PFSK-1 (cell line): Measurements from ENCODE around the gene LRRFIP2.

ENCODE experiments used
- FOXP2 ChIP-seq: optimal IDR thresholded peaks from 2 replicates; pipeline ENCODE3; 2011; ENCODE audit warnings: borderline replicate concordance, control low read depth, inconsistent platforms; ENCODE audit not compliant: insufficient read depth; ENCODE audit errors: extremely low read length, extremely low read depth
- POLR2AphosphoS5 ChIP-seq: IDR thresholded peaks from 2 replicates; pipeline ENCODE4 v1.6.1; 2012; ENCODE audit warnings: low read depth, mild to moderate bottlenecking, control low read depth, low read length, moderate library complexity
- SIN3A ChIP-seq: IDR thresholded peaks from 2 replicates; pipeline ENCODE4 v1.6.1; 2012; ENCODE audit warnings: mild to moderate bottlenecking, low read length, moderate library complexity, borderline replicate concordance; ENCODE audit not compliant: insufficient read depth
- TAF1 ChIP-seq: IDR thresholded peaks from 2 replicates; pipeline ENCODE4 v1.6.1; 2012; ENCODE audit warnings: low read length, control low read depth, borderline replicate concordance; ENCODE audit not compliant: insufficient read depth
- TF ChIP-seq, protein P1 (sequence below), 2 experiments: IDR thresholded peaks; 2 replicates each; pipeline versions ENCODE4 v1.6.1 to v1.8.0; 2011 to 2012; ENCODE audit warnings: low read depth in 2 of 2, low read length in 2 of 2, control low read depth in 1 of 2, inconsistent platforms in 1 of 2, mild to moderate bottlenecking in 1 of 2, moderate library complexity in 1 of 2; ENCODE audit not compliant: insufficient read depth in 1 of 2

DNA sequence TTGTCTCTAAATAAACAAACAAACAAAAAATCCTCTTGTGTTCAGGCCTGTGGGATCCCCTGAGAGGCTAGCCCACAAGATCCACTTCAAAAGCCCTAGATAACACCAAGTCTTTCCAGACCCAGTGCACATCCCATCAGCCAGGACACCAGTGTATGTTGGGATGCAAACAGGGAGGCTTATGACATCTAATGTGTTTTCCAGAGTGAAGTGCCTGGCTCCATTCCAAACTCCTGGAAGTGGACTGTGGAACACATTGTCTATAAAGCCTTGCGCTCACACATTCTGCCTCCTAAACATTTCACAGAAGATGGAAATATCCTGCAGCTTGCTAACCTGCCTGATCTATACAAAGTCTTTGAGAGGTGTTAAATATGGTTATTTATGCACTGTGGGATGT lies 124.1 kb downstream of the LRRFIP2 start:
- TF ChIP-seq POLR2AphosphoS5 (no peak), SIN3A (no peak), TAF1 (no peak), FOXP2 (no peak)
- TF ChIP-seq, protein P1, sequence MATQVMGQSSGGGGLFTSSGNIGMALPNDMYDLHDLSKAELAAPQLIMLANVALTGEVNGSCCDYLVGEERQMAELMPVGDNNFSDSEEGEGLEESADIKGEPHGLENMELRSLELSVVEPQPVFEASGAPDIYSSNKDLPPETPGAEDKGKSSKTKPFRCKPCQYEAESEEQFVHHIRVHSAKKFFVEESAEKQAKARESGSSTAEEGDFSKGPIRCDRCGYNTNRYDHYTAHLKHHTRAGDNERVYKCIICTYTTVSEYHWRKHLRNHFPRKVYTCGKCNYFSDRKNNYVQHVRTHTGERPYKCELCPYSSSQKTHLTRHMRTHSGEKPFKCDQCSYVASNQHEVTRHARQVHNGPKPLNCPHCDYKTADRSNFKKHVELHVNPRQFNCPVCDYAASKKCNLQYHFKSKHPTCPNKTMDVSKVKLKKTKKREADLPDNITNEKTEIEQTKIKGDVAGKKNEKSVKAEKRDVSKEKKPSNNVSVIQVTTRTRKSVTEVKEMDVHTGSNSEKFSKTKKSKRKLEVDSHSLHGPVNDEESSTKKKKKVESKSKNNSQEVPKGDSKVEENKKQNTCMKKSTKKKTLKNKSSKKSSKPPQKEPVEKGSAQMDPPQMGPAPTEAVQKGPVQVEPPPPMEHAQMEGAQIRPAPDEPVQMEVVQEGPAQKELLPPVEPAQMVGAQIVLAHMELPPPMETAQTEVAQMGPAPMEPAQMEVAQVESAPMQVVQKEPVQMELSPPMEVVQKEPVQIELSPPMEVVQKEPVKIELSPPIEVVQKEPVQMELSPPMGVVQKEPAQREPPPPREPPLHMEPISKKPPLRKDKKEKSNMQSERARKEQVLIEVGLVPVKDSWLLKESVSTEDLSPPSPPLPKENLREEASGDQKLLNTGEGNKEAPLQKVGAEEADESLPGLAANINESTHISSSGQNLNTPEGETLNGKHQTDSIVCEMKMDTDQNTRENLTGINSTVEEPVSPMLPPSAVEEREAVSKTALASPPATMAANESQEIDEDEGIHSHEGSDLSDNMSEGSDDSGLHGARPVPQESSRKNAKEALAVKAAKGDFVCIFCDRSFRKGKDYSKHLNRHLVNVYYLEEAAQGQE (IDR thresholded peaks at IDR 0.05; ENCODE audit: insufficient read depth in 1 of 2, low read depth in 2 of 2, low read length in 2 of 2): no peak
